DOHH2 (cell line): ENCODE measurements around the gene FLCN.

ENCODE experiments used
- H3F3A ChIP-seq: fragments of 200-600 bp; sonication (generic), shearing (Covaris generic); 2 replicates; pipeline ENCODE4 v1.6.0; 2016; ENCODE audit warnings: antibody characterized with exemption, mild to moderate bottlenecking; ENCODE audit not compliant: control insufficient read depth, insufficient read depth
- H3K27ac ChIP-seq: fragments of 200-600 bp; sonication (generic); 2 replicates; pipeline ENCODE4 v1.5.1; 2014; ENCODE audit warnings: low read depth, mild to moderate bottlenecking, low read length, moderate library complexity
- H3K27me3 ChIP-seq: fragments of 200-600 bp; sonication (generic); 2 replicates; pipeline ENCODE4 v1.6.1; 2014; ENCODE audit warnings: mild to moderate bottlenecking, low read length, mixed read lengths; ENCODE audit not compliant: control insufficient read depth
- H3K36me3 ChIP-seq: fragments of 200-600 bp; sonication (generic); 2 replicates; pipeline ENCODE4 v1.6.1; 2014; ENCODE audit warnings: mild to moderate bottlenecking, low read length, moderate library complexity, mixed read lengths; ENCODE audit not compliant: control insufficient read depth
- H3K4me1 ChIP-seq: fragments of 200-600 bp; sonication (generic); 2 replicates; pipeline ENCODE4 v1.6.1; 2014; ENCODE audit warnings: mild to moderate bottlenecking, low read length, mixed read lengths; ENCODE audit not compliant: control insufficient read depth
- H3K4me2 ChIP-seq: fragments of 200-600 bp; sonication (generic); 2 replicates; pipeline ENCODE4 v1.6.0; 2014; ENCODE audit warnings: mild to moderate bottlenecking, low read length, moderate library complexity
- H3K4me3 ChIP-seq: fragments of 200-600 bp; sonication (generic); 2 replicates; pipeline ENCODE4 v1.5.1; 2014; ENCODE audit warnings: mild to moderate bottlenecking, low read length, mixed read lengths
- H3K79me2 ChIP-seq: fragments of 200-600 bp; sonication (generic); 2 replicates; pipeline ENCODE4 v1.6.1; 2014; ENCODE audit warnings: mild to moderate bottlenecking, low read length, mixed read lengths; ENCODE audit not compliant: control insufficient read depth
- H3K9me2 ChIP-seq: fragments of 200-600 bp; sonication (generic); replicated peaks from 2 replicates; pipeline ENCODE4 v1.6.1; 2014; ENCODE audit warnings: mild to moderate bottlenecking, low read length, mixed read lengths; ENCODE audit not compliant: control insufficient read depth
- H3K9me3 ChIP-seq: fragments of 200-600 bp; sonication (generic); 2 replicates; pipeline ENCODE4 v1.6.1; 2014; ENCODE audit warnings: antibody characterized with exemption, low read length, mixed read lengths; ENCODE audit not compliant: control insufficient read depth, insufficient read depth
- H4K20me1 ChIP-seq: fragments of 200-600 bp; sonication (generic); 2 replicates; pipeline ENCODE4 v1.6.0; 2014; ENCODE audit warnings: low read depth, mild to moderate bottlenecking, antibody characterized with exemption, low read length, moderate library complexity; ENCODE audit not compliant: control insufficient read depth, insufficient read depth
- CTCF ChIP-seq: fragments of 200-600 bp; sonication (generic); IDR thresholded peaks from one replicate; pipeline ENCODE4 v1.5.1; 2014; ENCODE audit warnings: antibody characterized with exemption, mild to moderate bottlenecking, low read depth, low read length; ENCODE audit not compliant: poor library complexity, severe bottlenecking
- EZH2phosphoT487 ChIP-seq: fragments of 200-600 bp; sonication (generic); IDR thresholded peaks from 2 replicates; pipeline ENCODE4 v1.6.1; 2017; ENCODE audit warnings: borderline replicate concordance, mild to moderate bottlenecking, antibody characterized with exemption, low read length, moderate library complexity, mixed read lengths

The FLCN gene

GRCh38 chr17:17254036-17254435 lies 17.1 kb upstream of the FLCN start:
- Histone ChIP-seq H3K4me2 (no peak overlapping the region), H3K27me3 (no peaks in the 10 kb centered on the region), H3K4me1 (no peaks in the 10 kb centered on the region), H3K79me2 (no peaks in the 10 kb centered on the region), H3K9me2 (no peaks in the 10 kb centered on the region), H3F3A (no peaks in the 10 kb centered on the region; the same call in 1 of the 2 replicates), H4K20me1 (no peaks in the 10 kb centered on the region), H3K9me3 (no peaks in the 10 kb centered on the region), H3K4me3 (no peak overlapping the region), H3K36me3 (peaks cover 76% of the 10 kb centered on the region), H3K27ac (no peak overlapping the region)
- TF ChIP-seq CTCF: no peak
- TF ChIP-seq EZH2phosphoT487: no peak

GRCh38 chr17:17253406-17253805 lies 16.4 kb upstream of the FLCN start:
- Histone ChIP-seq H3K27ac (no peak overlapping the region), H3K4me2 (no peak overlapping the region), H3K4me3 (no peak overlapping the region), H3K36me3 (peaks cover 76% of the 10 kb centered on the region), H3F3A (no peaks in the 10 kb centered on the region; the same call in 1 of the 2 replicates), H3K79me2 (no peaks in the 10 kb centered on the region), H4K20me1 (no peaks in the 10 kb centered on the region), H3K4me1 (no peaks in the 10 kb centered on the region), H3K9me2 (no peaks in the 10 kb centered on the region), H3K27me3 (no peaks in the 10 kb centered on the region), H3K9me3 (no peaks in the 10 kb centered on the region)
- TF ChIP-seq EZH2phosphoT487 (no peak), CTCF (no peak)

- Histone ChIP-seq H3K27ac (no peak overlapping the region), H3K4me1 (no peaks in the 10 kb centered on the region), H3F3A (peaks cover 1% of the 10 kb centered on the region; the same call in 1 of the 2 replicates), H3K9me2 (no peaks in the 10 kb centered on the region), H3K9me3 (no peaks in the 10 kb centered on the region), H4K20me1 (no peaks in the 10 kb centered on the region), H3K4me3 (no peak overlapping the region), H3K79me2 (no peaks in the 10 kb centered on the region), H3K27me3 (no peaks in the 10 kb centered on the region), H3K36me3 (peaks cover 81% of the 10 kb centered on the region), H3K4me2 (no peak overlapping the region)
- TF ChIP-seq CTCF: no peak
- no peak for TF ChIP-seq EZH2phosphoT487
Measured at GRCh38 chr17:17252149-17252661, 15.2 kb upstream of the FLCN start.

- Histone ChIP-seq H3K27ac (no peak overlapping the region), H4K20me1 (no peaks in the 10 kb centered on the region), H3K4me1 (no peaks in the 10 kb centered on the region), H3K9me2 (no peaks in the 10 kb centered on the region), H3K9me3 (no peaks in the 10 kb centered on the region), H3F3A (peaks cover 22% of the 10 kb centered on the region), H3K27me3 (no peaks in the 10 kb centered on the region), H3K4me2 (no peak overlapping the region), H3K4me3 (no peak overlapping the region), H3K36me3 (peaks cover 53% of the 10 kb centered on the region), H3K79me2 (no peaks in the 10 kb centered on the region)
- no peak for TF ChIP-seq EZH2phosphoT487
- TF ChIP-seq CTCF: no peak
Measured at GRCh38 chr17:17246879-17247278, 9.9 kb upstream of the FLCN start.
